ENCODE measurements around the gene LPP. TPM values are rescaled to one million over a fixed set of nuclear protein-coding genes. Genes with fewer than 3 reads are reported as not detected.

LPP gene
- total and polyA plus RNA-seq, 10 of the 15 experiments (the other 5 are each of a cell fraction or from before 2014, with no cell fraction given) = under 0.01 to 0.62 (median 0.03) TPM

DNA sequence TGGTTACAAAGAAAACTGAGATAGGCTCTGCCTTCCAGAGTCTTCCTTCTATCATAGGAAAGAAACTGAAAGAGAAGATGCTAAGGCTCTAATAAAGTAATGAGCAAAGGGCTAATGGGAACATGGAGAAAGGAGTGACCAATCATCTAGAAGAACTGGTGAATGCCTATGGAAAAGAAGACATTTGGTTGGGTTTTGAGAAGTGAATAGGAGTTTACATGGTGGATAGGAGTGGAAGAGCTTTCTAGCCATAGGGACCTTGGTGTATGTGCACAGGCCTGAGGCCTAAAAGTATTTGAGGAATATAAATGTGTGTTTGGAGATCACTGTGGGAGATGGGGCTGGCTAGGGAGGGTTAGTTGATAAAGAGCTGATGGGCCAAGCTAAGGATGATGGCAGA is 6.8 kb downstream of the LPP start:
- TF ChIP-seq RB1 (IDR thresholded peaks at IDR 0.05; ENCODE audit: borderline replicate concordance) = no peak
- TF ChIP-seq STAT3 (IDR thresholded peaks at IDR 0.05; ENCODE audit: low read depth, low read length) = no peak
- no peak for TF ChIP-seq LARP7 (IDR thresholded peaks at IDR 0.05)
- TF ChIP-seq, protein P1, sequence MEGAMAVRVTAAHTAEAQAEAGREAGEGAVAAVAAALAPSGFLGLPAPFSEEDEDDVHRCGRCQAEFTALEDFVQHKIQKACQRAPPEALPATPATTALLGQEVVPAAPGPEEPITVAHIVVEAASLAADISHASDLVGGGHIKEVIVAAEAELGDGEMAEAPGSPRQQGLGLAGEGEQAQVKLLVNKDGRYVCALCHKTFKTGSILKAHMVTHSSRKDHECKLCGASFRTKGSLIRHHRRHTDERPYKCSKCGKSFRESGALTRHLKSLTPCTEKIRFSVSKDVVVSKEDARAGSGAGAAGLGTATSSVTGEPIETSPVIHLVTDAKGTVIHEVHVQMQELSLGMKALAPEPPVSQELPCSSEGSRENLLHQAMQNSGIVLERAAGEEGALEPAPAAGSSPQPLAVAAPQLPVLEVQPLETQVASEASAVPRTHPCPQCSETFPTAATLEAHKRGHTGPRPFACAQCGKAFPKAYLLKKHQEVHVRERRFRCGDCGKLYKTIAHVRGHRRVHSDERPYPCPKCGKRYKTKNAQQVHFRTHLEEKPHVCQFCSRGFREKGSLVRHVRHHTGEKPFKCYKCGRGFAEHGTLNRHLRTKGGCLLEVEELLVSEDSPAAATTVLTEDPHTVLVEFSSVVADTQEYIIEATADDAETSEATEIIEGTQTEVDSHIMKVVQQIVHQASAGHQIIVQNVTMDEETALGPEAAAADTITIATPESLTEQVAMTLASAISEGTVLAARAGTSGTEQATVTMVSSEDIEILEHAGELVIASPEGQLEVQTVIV (IDR thresholded peaks at IDR 0.05; ENCODE audit: borderline replicate concordance, partially characterized antibody) = no peak
- no peak for TF ChIP-seq SREBF2 (IDR thresholded peaks at IDR 0.05; ENCODE audit: low read length)
- no peak for TF ChIP-seq MEF2A (IDR thresholded peaks at IDR 0.05; ENCODE audit: insufficient read depth, low read depth, low read length)
- TF ChIP-seq HDGF (IDR thresholded peaks at IDR 0.05) = no peak
- no peak for TF ChIP-seq MXI1 (IDR thresholded peaks at IDR 0.05; ENCODE audit: low read depth, low read length)
- TF ChIP-seq YY1 (IDR thresholded peaks at IDR 0.05; ENCODE audit: low read depth, low read length) = no peak
- TF ChIP-seq SMAD5 (IDR thresholded peaks at IDR 0.05; ENCODE audit: low read depth) = no peak
- no peak for TF ChIP-seq RELA (IDR thresholded peaks at IDR 0.05; ENCODE audit: borderline replicate concordance, partially characterized antibody)
- TF ChIP-seq NFIC (IDR thresholded peaks at IDR 0.05; ENCODE audit: low read depth, low read length) = no peak
- TF ChIP-seq ZNF207 (IDR thresholded peaks at IDR 0.05; ENCODE audit: borderline replicate concordance) = no peak
- TF ChIP-seq MEF2B (IDR thresholded peaks at IDR 0.05; ENCODE audit: partially characterized antibody, poor library complexity, severe bottlenecking) = no peak
- no peak for TF ChIP-seq NBN (IDR thresholded peaks at IDR 0.05)
- TF ChIP-seq, protein P2, sequence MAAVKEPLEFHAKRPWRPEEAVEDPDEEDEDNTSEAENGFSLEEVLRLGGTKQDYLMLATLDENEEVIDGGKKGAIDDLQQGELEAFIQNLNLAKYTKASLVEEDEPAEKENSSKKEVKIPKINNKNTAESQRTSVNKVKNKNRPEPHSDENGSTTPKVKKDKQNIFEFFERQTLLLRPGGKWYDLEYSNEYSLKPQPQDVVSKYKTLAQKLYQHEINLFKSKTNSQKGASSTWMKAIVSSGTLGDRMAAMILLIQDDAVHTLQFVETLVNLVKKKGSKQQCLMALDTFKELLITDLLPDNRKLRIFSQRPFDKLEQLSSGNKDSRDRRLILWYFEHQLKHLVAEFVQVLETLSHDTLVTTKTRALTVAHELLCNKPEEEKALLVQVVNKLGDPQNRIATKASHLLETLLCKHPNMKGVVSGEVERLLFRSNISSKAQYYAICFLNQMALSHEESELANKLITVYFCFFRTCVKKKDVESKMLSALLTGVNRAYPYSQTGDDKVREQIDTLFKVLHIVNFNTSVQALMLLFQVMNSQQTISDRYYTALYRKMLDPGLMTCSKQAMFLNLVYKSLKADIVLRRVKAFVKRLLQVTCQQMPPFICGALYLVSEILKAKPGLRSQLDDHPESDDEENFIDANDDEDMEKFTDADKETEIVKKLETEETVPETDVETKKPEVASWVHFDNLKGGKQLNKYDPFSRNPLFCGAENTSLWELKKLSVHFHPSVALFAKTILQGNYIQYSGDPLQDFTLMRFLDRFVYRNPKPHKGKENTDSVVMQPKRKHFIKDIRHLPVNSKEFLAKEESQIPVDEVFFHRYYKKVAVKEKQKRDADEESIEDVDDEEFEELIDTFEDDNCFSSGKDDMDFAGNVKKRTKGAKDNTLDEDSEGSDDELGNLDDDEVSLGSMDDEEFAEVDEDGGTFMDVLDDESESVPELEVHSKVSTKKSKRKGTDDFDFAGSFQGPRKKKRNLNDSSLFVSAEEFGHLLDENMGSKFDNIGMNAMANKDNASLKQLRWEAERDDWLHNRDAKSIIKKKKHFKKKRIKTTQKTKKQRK (IDR thresholded peaks at IDR 0.05; ENCODE audit: low read depth, low read length) = no peak
- no peak overlapping the region for H2AFZ ChIP-seq (ENCODE audit: control insufficient read depth, low read depth, low read length)
- intact Hi-C loops (cut with micrococcal nuclease; ENCODE audit: unreplicated experiment) (no loop called here), in situ Hi-C loops (cut with MboI) (no loop called here)
- H3K79me2 ChIP-seq (ENCODE audit: control insufficient read depth, insufficient read depth, low read length) = no peaks in the 10 kb centered on the region
- H3K4me2 ChIP-seq (ENCODE audit: control insufficient read depth, insufficient read depth) = no peak overlapping the region
- no peaks in the 10 kb centered on the region for H3K36me3 ChIP-seq (ENCODE audit: control insufficient read depth in 2 of 2, insufficient read depth in 2 of 2, low read length in 1 of 2)
- SMC1A ChIA-PET (ENCODE audit: uncharacterized antibody, unreplicated experiment) = no interaction called here
- no peak for FAIRE-seq
- no peak for ATAC-seq
- no peaks in the 10 kb centered on the region; a peak in 1 of 4 replicates for H3K27me3 ChIP-seq (replicated peaks in 1 of 2; ENCODE audit: control insufficient read depth in 2 of 2, insufficient read depth in 2 of 2, low read length in 1 of 2)
- H3K27ac ChIP-seq (ENCODE audit: control insufficient read depth, insufficient read depth) = no peak overlapping the region
- CTCF ChIA-PET = interaction anchor here (1.4 kb wide), 1 partner anchor 414 kb away, joined by 4 read pairs; no protein-coding TSS in a partner anchor
- no peak overlapping the region for H3K4me3 ChIP-seq
- no peaks in the 10 kb centered on the region for H3K4me1 ChIP-seq (ENCODE audit: control insufficient read depth, insufficient read depth, low read length)
- BruUV-seq (replicated peaks) = no TSS peak
- no peak for DNase-seq (ENCODE audit: low read depth, low spot score)
- POLR2A ChIA-PET = no interaction called here
- no peaks in the 10 kb centered on the region for H4K20me1 ChIP-seq (ENCODE audit: control insufficient read depth, insufficient read depth)
- H3K9me3 ChIP-seq (replicated peaks; ENCODE audit: control insufficient read depth, insufficient read depth, low read length) = no peaks in the 10 kb centered on the region
- no peak overlapping the region for H3K9ac ChIP-seq (ENCODE audit: control insufficient read depth, insufficient read depth, low read length)
- RAD21 ChIA-PET (ENCODE audit: unreplicated experiment) = no interaction called here

Measured in GM12878 (cell line).